ENCODE data around the gene ASTL. TPM values are rescaled to one million over a fixed set of nuclear protein-coding genes. Genes with fewer than 3 reads are reported as not detected.
A peak's percentile ranks its signal among the peaks of the same experiment; 100 is the strongest.

Gene ASTL
- total RNA-seq: not detected
- polyA plus RNA-seq: not detected
- long read RNA-seq, donor 1: 0 reads
- long read RNA-seq, donor 2: 0 reads
- long read RNA-seq, donor 3, partial matches to known transcripts: 0 of 1 reads
- long read RNA-seq, donor 3, other reads (novel, unspliced or antisense): 1 of 1 reads
- long read RNA-seq, donor 4: 0 reads

DNA sequence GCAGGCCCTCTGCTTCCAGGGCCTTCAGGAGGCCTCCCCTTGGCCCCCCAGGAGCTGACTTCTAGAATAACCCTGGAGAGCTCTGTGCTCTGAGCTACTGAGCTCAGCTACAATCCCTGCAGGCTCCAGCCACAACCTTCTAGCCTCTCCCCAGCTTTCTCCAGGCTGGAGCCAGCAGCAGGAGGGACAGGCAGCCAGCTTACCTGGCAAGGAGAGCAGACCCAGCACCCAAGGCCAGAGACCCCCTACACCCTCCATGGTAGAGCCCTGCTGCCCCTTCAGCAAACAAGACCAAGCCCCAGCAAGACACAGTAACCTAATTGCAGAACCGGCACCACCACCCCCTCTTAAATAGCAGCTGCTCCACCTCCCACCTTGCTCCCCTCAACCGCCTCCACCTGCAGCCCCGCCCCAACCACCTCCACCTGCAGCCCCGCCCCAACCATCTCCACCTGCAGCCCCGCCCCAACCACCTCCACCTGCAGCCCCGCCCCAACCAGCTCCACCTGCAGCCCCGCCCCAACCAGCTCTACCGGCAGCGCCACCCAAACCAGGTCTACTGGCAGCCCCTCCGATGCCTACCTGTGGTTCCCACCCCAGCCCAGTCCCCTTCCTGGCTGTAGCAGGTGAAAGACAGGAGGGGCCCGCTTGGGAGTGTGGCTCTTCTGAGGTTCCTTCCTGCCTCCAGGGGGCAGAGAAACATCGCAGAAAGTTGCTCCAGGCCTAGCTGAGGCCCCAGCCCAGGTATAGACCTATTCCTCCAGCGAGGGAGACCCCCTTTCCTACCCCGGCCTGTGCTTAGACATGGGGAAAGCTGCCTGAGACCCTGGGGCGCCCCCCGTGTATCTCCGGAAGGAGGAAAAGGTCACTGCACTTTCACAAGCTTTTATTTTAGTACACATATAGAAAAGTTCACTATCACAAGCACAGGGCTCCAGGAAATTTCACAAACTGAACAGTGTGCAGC is at the start of gene ASTL:
TSS of gene ASTL (minus strand) at position 324 of the 967 bp plus-strand sequence. CDS start at position 258, 66 bp downstream.
- DNase-seq: peak in 2 of 3 donors; percentile 61 to 63
- H3K27ac ChIP-seq (ENCODE audit: low read length): no peak within 1 kb of the TSS
- intact Hi-C loops (cut with DNase I): loop anchor here in 2 of 4 donors (5.0 to 10.0 kb wide), 3 partner anchors 34 to 369 kb away; partner anchors contain the start of gene NEURL3 (in 2 of the 2)
- H3K4me3 ChIP-seq (ENCODE audit: low read length): no peak within 1 kb of the TSS
- WGBS: 14% methylated on average over 17 of the region's 17 CpGs
- no peaks in the 10 kb centered on the region for H3K27me3 ChIP-seq (ENCODE audit: control insufficient read depth, insufficient read depth)
- H3K9me3 ChIP-seq (ENCODE audit: control insufficient read depth, low read length): no peaks in the 10 kb centered on the region
- peak; percentile 44 to 63 for ATAC-seq
- H3K4me1 ChIP-seq (ENCODE audit: control insufficient read depth, insufficient read depth, low read length): no peaks in the 10 kb centered on the region

GRCh38 chr2:96186562-96186961 is 48.3 kb upstream of the ASTL start:
- intact Hi-C loops (cut with DNase I): no loop called here

GRCh38 chr2:96185516-96185915 is 47.2 kb upstream of the ASTL start:
- H3K27ac ChIP-seq (ENCODE audit: low read length): no peak overlapping the region
- no peak for ATAC-seq
- WGBS: 96% methylated on average over 1 of the region's 1 CpG

More at GRCh38 chr2:96186562-96186961, 48.3 kb upstream of the ASTL start:
- WGBS: 48% methylated on average over 5 of the region's 5 CpGs
- no peak overlapping the region for H3K4me3 ChIP-seq (ENCODE audit: low read length)
- DNase-seq (no peak), ATAC-seq (peak in 1 of 2 donors; percentile 6)
- H3K27me3 ChIP-seq (ENCODE audit: control insufficient read depth, insufficient read depth): no peaks in the 10 kb centered on the region
- no peaks in the 10 kb centered on the region for H3K9me3 ChIP-seq (ENCODE audit: control insufficient read depth, low read length)
- H3K4me1 ChIP-seq (ENCODE audit: control insufficient read depth, insufficient read depth, low read length): no peaks in the 10 kb centered on the region
- peak overlapping the region; percentile 19 for H3K27ac ChIP-seq (ENCODE audit: low read length)

DNA sequence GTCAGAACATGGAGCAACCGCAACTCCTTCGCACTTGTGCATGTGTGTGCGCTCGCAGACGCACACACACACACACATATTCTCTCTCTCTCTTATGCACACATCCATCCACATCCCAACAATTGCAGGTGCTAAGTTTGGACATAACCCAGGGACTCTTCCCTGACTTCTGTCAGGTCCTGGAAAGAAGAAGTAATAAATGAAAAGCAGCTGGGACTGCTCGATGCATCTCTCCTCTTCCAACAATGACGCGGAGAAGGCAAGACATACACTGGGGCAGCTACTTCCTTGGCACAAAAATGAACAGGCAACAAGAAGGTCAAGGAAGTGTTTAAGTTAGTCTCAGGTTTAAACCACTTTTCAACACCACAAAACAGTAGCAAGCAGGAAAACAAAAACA is 46.7 kb upstream of the ASTL start:
- DNase-seq: no peak

More at GRCh38 chr2:96185516-96185915, 47.2 kb upstream of the ASTL start:
- no peaks in the 10 kb centered on the region for H3K27me3 ChIP-seq (ENCODE audit: control insufficient read depth, insufficient read depth)
- no peak overlapping the region for H3K4me3 ChIP-seq (ENCODE audit: low read length)
- no peaks in the 10 kb centered on the region for H3K9me3 ChIP-seq (ENCODE audit: control insufficient read depth, low read length)
- no peak for DNase-seq
- no peaks in the 10 kb centered on the region for H3K4me1 ChIP-seq (ENCODE audit: control insufficient read depth, insufficient read depth, low read length)
- intact Hi-C loops (cut with DNase I): no loop called here

GRCh38 chr2:96184188-96184587 is 45.9 kb upstream of the ASTL start:
- intact Hi-C loops (cut with DNase I): no loop called here
- H3K9me3 ChIP-seq (ENCODE audit: control insufficient read depth, low read length): no peaks in the 10 kb centered on the region
- no peak overlapping the region for H3K27ac ChIP-seq (ENCODE audit: low read length)
- ATAC-seq: no peak
- 86% methylated on average over 8 of the region's 8 CpGs for WGBS
- H3K4me3 ChIP-seq (ENCODE audit: low read length): no peak overlapping the region
- no peaks in the 10 kb centered on the region for H3K4me1 ChIP-seq (ENCODE audit: control insufficient read depth, insufficient read depth, low read length)
- H3K27me3 ChIP-seq (ENCODE audit: control insufficient read depth, insufficient read depth): no peaks in the 10 kb centered on the region
- no peak for DNase-seq

More for the DNA sequence above, 46.7 kb upstream of the ASTL start:
- Histone ChIP-seq H3K4me1 (ENCODE audit: control insufficient read depth, insufficient read depth, low read length) (no peaks in the 10 kb centered on the region), H3K4me3 (ENCODE audit: low read length) (no peak overlapping the region), H3K9me3 (ENCODE audit: control insufficient read depth, low read length) (no peaks in the 10 kb centered on the region), H3K27ac (ENCODE audit: low read length) (no peak overlapping the region), H3K27me3 (ENCODE audit: control insufficient read depth, insufficient read depth) (no peaks in the 10 kb centered on the region)
- no peak for ATAC-seq
- 76% methylated on average over 8 of the region's 8 CpGs for WGBS
- intact Hi-C loops (cut with DNase I): no loop called here

DNA sequence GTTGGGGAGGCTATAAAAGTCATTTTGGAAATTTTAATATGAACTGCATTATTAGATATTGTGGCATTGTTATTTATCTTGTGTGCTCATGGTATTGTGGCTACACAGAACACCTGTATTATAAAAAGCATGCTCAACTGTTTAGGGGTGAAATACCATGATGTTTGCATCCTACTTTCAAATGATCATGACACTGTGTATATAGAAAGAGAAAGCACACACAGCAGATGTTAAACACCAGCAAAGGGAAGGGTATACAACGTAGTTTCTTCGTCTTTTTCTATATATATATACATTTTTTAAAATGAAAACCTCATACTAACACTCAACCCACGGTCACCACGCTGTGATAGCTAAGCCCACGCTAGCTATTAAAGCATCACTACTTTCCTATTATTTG is 43.2 kb upstream of the ASTL start:
- H3K27me3 ChIP-seq (ENCODE audit: control insufficient read depth, insufficient read depth): no peaks in the 10 kb centered on the region
- intact Hi-C loops (cut with DNase I): no loop called here
- no peaks in the 10 kb centered on the region for H3K4me1 ChIP-seq (ENCODE audit: control insufficient read depth, insufficient read depth, low read length)
- ATAC-seq: no peak
- WGBS: 79% methylated on average over 5 of the region's 5 CpGs
- no peak overlapping the region for H3K27ac ChIP-seq (ENCODE audit: low read length)
- no peak overlapping the region for H3K4me3 ChIP-seq (ENCODE audit: low read length)
- H3K9me3 ChIP-seq (ENCODE audit: control insufficient read depth, low read length): no peaks in the 10 kb centered on the region
- no peak for DNase-seq

DNA sequence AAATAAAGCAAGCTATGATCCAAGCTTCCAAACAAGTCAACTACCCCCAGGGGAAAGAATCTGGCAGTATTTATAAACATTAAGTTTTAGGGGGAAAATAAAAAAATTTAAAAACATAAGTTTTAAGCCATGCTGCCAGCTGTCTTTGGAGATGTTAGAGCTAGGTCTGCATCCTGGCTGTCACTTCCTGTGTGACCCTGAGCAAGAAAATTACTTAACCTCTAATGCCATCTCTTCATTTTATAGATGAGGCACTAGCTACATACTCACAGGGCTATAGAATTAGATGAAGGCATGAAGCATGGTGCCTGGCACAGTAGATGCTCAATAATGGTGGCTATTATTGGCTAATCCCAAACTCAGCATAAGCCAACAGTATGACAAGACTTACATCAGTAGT is 42.2 kb upstream of the ASTL start:
- Histone ChIP-seq H3K9me3 (ENCODE audit: control insufficient read depth, low read length) (no peaks in the 10 kb centered on the region), H3K27ac (ENCODE audit: low read length) (no peak overlapping the region), H3K27me3 (ENCODE audit: control insufficient read depth, insufficient read depth) (no peaks in the 10 kb centered on the region), H3K4me3 (ENCODE audit: low read length) (no peak overlapping the region), H3K4me1 (ENCODE audit: control insufficient read depth, insufficient read depth, low read length) (no peaks in the 10 kb centered on the region)
- ATAC-seq: no peak
- no peak for DNase-seq
- intact Hi-C loops (cut with DNase I): no loop called here

- intact Hi-C loops (cut with DNase I): no loop called here
- Histone ChIP-seq H3K4me1 (ENCODE audit: control insufficient read depth, insufficient read depth, low read length) (no peaks in the 10 kb centered on the region), H3K4me3 (ENCODE audit: low read length) (no peak overlapping the region), H3K27me3 (ENCODE audit: control insufficient read depth, insufficient read depth) (no peaks in the 10 kb centered on the region), H3K27ac (ENCODE audit: low read length) (no peak overlapping the region), H3K9me3 (ENCODE audit: control insufficient read depth, low read length) (no peaks in the 10 kb centered on the region)
- ATAC-seq (no peak), DNase-seq (no peak)
- WGBS: 100% methylated on average over 1 of the region's 1 CpG
Measured at GRCh38 chr2:96180002-96180401, 41.7 kb upstream of the ASTL start.

GRCh38 chr2:96176661-96177060 is 38.4 kb upstream of the ASTL start:
- WGBS: 45% methylated on average over 4 of the region's 4 CpGs
- ATAC-seq: peak in 1 of 2 donors; percentile 18
- no peaks in the 10 kb centered on the region for H3K27me3 ChIP-seq (ENCODE audit: control insufficient read depth, insufficient read depth)
- intact Hi-C loops (cut with DNase I): no loop called here
- DNase-seq: no peak
- H3K4me3 ChIP-seq (ENCODE audit: low read length): no peak overlapping the region
- no peaks in the 10 kb centered on the region for H3K4me1 ChIP-seq (ENCODE audit: control insufficient read depth, insufficient read depth, low read length)
- no peaks in the 10 kb centered on the region for H3K9me3 ChIP-seq (ENCODE audit: control insufficient read depth, low read length)
- H3K27ac ChIP-seq (ENCODE audit: low read length): no peak overlapping the region

GRCh38 chr2:96175951-96176350 is 37.6 kb upstream of the ASTL start:
- no peak overlapping the region for H3K4me3 ChIP-seq (ENCODE audit: low read length)
- no peaks in the 10 kb centered on the region for H3K9me3 ChIP-seq (ENCODE audit: control insufficient read depth, low read length)
- DNase-seq: no peak
- ATAC-seq: peak in 1 of 2 donors; percentile 11
- WGBS: 81% methylated on average over 6 of the region's 6 CpGs
- no peaks in the 10 kb centered on the region for H3K27me3 ChIP-seq (ENCODE audit: control insufficient read depth, insufficient read depth)
- intact Hi-C loops (cut with DNase I): no loop called here
- H3K4me1 ChIP-seq (ENCODE audit: control insufficient read depth, insufficient read depth, low read length): no peaks in the 10 kb centered on the region
- no peak overlapping the region for H3K27ac ChIP-seq (ENCODE audit: low read length)

Measured in right cardiac atrium (tissue), 5 donors.